Adrenal gland (tissue), 12 donors: ENCODE results near the gene TNFRSF18. TPM values are rescaled to one million over a fixed set of nuclear protein-coding genes. Genes with fewer than 3 reads are reported as not detected.

Experiments used
- DNase-seq, 7 donors: peaks; one replicate each; pipeline ENCODE4 v3.0.0-alpha.2; 2019 to 2020
- H3K27ac ChIP-seq, 5 donors: fragments of 200-600 bp; sonication (generic) in 4 of 5; 1 replicate in 3 of 5; 2 replicates in 2 of 5; pipeline versions ENCODE4 v1.5.1 to v1.8.0; 2016 to 2020; ENCODE audit warnings: mild to moderate bottlenecking in 1 of 5
- H3K27me3 ChIP-seq: fragments of 200-600 bp; 2 replicates; pipeline ENCODE4 v1.8.0; 2021
- H3K36me3 ChIP-seq, 2 donors: fragments of 200-600 bp; replicated peaks in 1 of 2; 1 replicate in 1 of 2; 2 replicates in 1 of 2; pipeline versions ENCODE4 v1.5.1 to v1.8.0; 2018 to 2022
- H3K4me1 ChIP-seq, 2 donors: fragments of 200-600 bp; replicated peaks in 1 of 2; 1 replicate in 1 of 2; 2 replicates in 1 of 2; pipeline versions ENCODE4 v1.5.1 to v1.8.0; 2018 to 2021
- H3K4me3 ChIP-seq, 4 donors: fragments of 200-600 bp; sonication (generic) in 3 of 4; one replicate each; pipeline ENCODE4 v1.5.1; 2016 to 2018
- H3K9me3 ChIP-seq, 3 donors: fragments of 200-600 bp; sonication (generic) in 1 of 3; replicated peaks in 1 of 3; 1 replicate in 2 of 3; 2 replicates in 1 of 3; pipeline versions ENCODE4 v1.5.1 to v1.8.0; 2016 to 2021
- CTCF ChIP-seq, 6 experiments: fragments of 450-650 bp in 4 of 6; fragments of 200-600 bp in 2 of 6; sonication (generic) in 1 of 6; IDR thresholded peaks; 1 replicate in 5 of 6; 2 replicates in 1 of 6; pipeline versions ENCODE4 v1.5.1 to v1.8.0; 2016 to 2021; ENCODE audit warnings: antibody characterized with exemption in 6 of 6, mild to moderate bottlenecking in 2 of 6, moderate library complexity in 1 of 6
- POLR2A ChIP-seq, 2 donors: fragments of 450-650 bp; IDR thresholded peaks; one replicate each; pipeline ENCODE4 v1.6.1; 2017; ENCODE audit warnings: antibody characterized with exemption in 2 of 2, mild to moderate bottlenecking in 2 of 2, moderate library complexity in 1 of 2
- WGBS, 4 donors: extraction: QIAGEN DNeasy Blood & Tissue Kit in 2 of 4; methylation state at CpG; one replicate each; pipeline versions ENCODE4 v1.1.5 to v1.1.7; 2013 to 2017; 5-methylcytosine and 5-hydroxymethylcytosine counted together
- intact Hi-C, 2 donors: fragments of 100-400 bp; cut with DNase I; formaldehyde crosslinking; loops; one replicate each; pipeline versions ENCODE4 v1.14.1 to v1.15.0; 2022 to 2023
- polyA plus RNA-seq, 3 donors: library from polyadenylated mRNA; stranded (reverse); fragments of 200-250 nt in 2 of 3; fragments of 350-450 nt in 1 of 3; fragmentation: Illumina TruSeq in 1 of 3; extraction: RNeasy Lipid Tissue Mini Kit (QIAGEN cat#74804) in 1 of 3; gene quantifications; one replicate each; pipeline ENCODE4 v1.2.3, GENCODE V29; 2013 to 2014
- total RNA-seq, 9 donors: library from RNA; depleted of rRNA in 4 of 9; stranded (reverse); fragments of >200 nt in 4 of 9; fragments of 120-200 nt in 1 of 9; fragmentation: NEBNext Ultra II Directional in 1 of 9; extraction: Animal tissue kit (Norgen Biotek cat#: 25700) in 1 of 9; gene quantifications; one replicate each; pipeline versions ENCODE4 v1.1.0 to v1.2.4, GENCODE V29; 2013 to 2023
- donor health status: healthy with polysubstance abuse.
- donor health status: Bipolar disorder and iron deficiency.
- donor health status: DM: yes; HTN: yes; CAD: no.
- donor health status: DM: no; HTN: no; CAD: no.
- donor health status: DM: no; HTN: no; CAD: no.
- donor health status: DM: yes; HTN: yes; CAD: no.

The TNFRSF18 gene
- total and polyA plus RNA-seq, 12 donors = 0.27 to 1.5 (median 0.64) TPM; not detected in 7

- intact Hi-C loops = no loop called here
- H3K27me3 ChIP-seq = peaks cover 22% of the 10 kb centered on the region
- H3K36me3 ChIP-seq = no peaks in the 10 kb centered on the region
- no peak for TF ChIP-seq CTCF (IDR thresholded peaks at IDR 0.05)
- TF ChIP-seq POLR2A (IDR thresholded peaks at IDR 0.05) = no peak
- no peak overlapping the region for H3K27ac ChIP-seq
- no peak overlapping the region for H3K4me3 ChIP-seq
- H3K9me3 ChIP-seq = no peaks in the 10 kb centered on the region
- 67 to 76% (median 69%) methylated on average over 19 to 21 of the region's 21 CpGs for WGBS, 4 donors
- H3K4me1 ChIP-seq = no peaks in the 10 kb centered on the region
- DNase-seq = no peak
Observed at GRCh38 chr1:1183221-1183747, 23.1 kb downstream of the TNFRSF18 start.

DNA sequence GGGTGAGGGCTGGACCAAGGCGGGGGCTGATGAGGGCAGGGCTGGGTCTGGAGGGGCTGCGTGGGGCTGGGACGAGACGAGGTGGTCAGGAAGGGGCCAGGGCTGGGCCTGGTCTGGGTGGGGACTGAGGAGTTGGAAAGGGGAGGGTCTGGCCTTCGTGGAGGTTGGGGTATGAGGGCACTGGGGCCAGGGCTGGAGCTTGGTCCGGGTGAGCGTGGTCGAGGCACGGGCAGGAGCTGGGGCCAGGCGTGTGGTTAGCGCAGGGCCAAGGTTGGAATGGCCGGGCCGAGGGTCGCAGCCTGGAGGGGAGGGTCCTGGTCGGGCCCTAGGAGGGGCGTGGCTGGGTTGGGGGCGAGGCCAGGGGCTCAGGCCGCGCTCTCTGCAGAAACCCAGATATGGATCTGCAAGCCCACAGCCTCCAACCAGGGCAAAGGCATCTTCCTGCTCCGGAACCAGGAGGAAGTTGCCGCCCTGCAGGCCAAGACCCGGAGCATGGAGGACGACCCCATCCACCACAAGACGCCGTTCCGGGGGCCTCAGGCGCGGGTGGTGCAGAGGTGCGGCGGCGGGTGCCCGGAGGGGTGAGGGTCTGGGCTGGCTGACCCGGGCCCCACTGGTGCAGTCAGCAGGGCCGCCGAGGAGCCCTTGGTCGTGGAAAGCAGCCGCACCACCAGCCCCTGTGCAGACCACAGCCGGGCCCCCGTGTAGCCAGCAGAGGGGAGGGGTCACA, 23.7 kb downstream of the TNFRSF18 start:
- peak in 1 of 7 donors; percentile 5 for DNase-seq
- Histone ChIP-seq H3K27me3 (peaks cover 28% of the 10 kb centered on the region), H3K36me3 (no peaks in the 10 kb centered on the region), H3K9me3 (no peaks in the 10 kb centered on the region), H3K4me3 (no peak overlapping the region), H3K27ac (no peak overlapping the region), H3K4me1 (no peaks in the 10 kb centered on the region)
- WGBS, 4 donors = 54 to 73% (median 66%) methylated on average over 22 to 39 of the region's 39 CpGs
- no peak for TF ChIP-seq CTCF (IDR thresholded peaks at IDR 0.05)
- intact Hi-C loops = no loop called here

DNA sequence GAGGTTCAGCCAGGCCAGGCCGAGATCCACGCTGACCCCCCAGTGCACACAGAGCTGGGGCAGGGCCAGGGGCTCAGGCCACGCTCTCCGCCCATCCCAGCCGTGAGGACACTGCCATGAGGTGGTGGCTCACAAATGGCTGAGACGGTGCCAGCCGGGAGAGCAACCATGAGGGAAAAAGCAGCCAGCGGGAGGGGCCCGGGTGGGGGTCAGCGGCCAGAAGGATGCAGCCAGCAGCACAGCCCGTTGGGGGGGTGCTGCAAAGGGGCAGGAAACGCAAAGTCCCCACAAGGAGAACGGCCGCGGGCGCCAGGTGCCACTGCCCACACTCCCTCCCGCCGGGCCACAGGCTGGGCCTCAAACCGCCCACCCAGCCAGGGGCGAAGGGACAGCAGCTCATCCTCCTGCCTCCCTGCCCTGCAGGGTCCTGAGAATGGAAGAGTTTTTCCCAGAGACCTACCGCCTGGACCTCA, 24.4 kb downstream of the TNFRSF18 start:
- Histone ChIP-seq H3K9me3 (no peaks in the 10 kb centered on the region), H3K4me1 (no peaks in the 10 kb centered on the region), H3K36me3 (no peaks in the 10 kb centered on the region), H3K4me3 (no peak overlapping the region), H3K27ac (no peak overlapping the region), H3K27me3 (peaks cover 30% of the 10 kb centered on the region)
- TF ChIP-seq POLR2A (IDR thresholded peaks at IDR 0.05) (no peak), CTCF (IDR thresholded peaks at IDR 0.05) (no peak)
- intact Hi-C loops = no loop called here
- WGBS, 4 donors = 74 to 86% (median 80%) methylated on average over 17 to 21 of the region's 21 CpGs
- DNase-seq = peak in 1 of 7 donors; percentile 3

DNA sequence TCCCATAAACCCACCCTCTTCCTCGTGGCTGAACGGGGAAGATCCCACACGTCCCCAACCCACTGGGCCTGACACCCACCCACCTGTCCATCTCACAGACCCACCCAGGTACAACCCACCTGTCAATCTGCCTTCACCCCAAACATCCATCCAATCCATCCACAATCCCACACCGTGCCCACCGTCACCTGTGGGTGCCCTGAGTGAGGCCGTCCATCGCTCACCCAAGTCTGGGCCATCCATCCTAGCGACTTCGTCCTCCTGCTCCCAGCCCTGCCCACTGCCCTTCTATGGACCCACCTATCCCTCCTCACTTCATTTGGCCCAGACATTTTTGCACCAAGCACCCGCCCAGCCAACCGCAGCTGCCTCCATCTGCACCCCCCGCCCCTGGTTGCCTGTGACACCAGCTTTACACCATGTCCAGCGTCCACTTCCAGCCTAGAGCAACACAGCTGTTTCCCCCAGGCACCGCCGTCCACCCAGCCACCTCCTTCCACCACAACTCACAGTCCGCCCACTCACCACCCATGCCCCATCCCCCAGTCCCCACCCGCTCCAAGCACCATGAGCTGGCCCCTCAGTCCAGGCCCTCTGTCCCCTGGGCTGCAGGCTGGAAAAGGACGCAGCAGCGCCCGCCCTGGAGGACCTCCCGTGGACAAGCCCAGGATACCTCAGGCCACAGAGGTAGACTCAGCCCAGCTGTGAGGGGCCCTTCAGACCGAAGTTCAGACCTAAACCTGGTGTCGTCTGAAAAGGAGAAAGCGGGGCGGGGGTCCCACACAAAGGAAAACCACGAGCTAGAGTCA, 25.1 kb downstream of the TNFRSF18 start:
- intact Hi-C loops = no loop called here
- Histone ChIP-seq H3K36me3 (no peaks in the 10 kb centered on the region), H3K27ac (no peak overlapping the region), H3K4me3 (no peak overlapping the region), H3K27me3 (peaks cover 35% of the 10 kb centered on the region), H3K4me1 (no peaks in the 10 kb centered on the region), H3K9me3 (no peaks in the 10 kb centered on the region)
- TF ChIP-seq CTCF (IDR thresholded peaks at IDR 0.05) (no peak), POLR2A (IDR thresholded peaks at IDR 0.05) (no peak)
- WGBS, 4 donors = 79 to 86% (median 83%) methylated on average over 23 to 26 of the region's 26 CpGs
- peak in 1 of 7 donors; percentile 4 for DNase-seq
